Psoas muscle (tissue), 8 donors: ENCODE results near the gene PPP1CC. TPM values are rescaled to one million over a fixed set of nuclear protein-coding genes. Genes with fewer than 3 reads are reported as not detected.

Source experiments
- ATAC-seq, 4 donors: fragments of 200-7000 bp; cut with Tn5 transposase; one replicate each; pipeline ENCODE4 v1.9.1; 2020; ENCODE audit warnings: moderate library complexity in 3 of 4, mild to moderate bottlenecking in 2 of 4
- DNase-seq, 2 donors: peaks; one replicate each; pipeline ENCODE4 v3.0.0-alpha.2; 2020
- H3K27ac ChIP-seq: fragments of 200-600 bp; one replicate; pipeline ENCODE4 v1.8.0; 2022
- H3K27me3 ChIP-seq, 3 donors: fragments of 200-600 bp in 1 of 3; one replicate each; pipeline versions ENCODE4 v1.6.1 to v1.8.0; 2013 to 2022; ENCODE audit warnings: low read length in 2 of 3, mild to moderate bottlenecking in 2 of 3, moderate library complexity in 1 of 3; ENCODE audit not compliant: insufficient read depth in 3 of 3
- H3K36me3 ChIP-seq, 2 donors: fragments of 200-600 bp in 1 of 2; one replicate each; pipeline versions ENCODE4 v1.6.1 to v1.8.0; 2013 to 2022; ENCODE audit warnings: low read depth in 1 of 2, mild to moderate bottlenecking in 1 of 2, moderate library complexity in 1 of 2; ENCODE audit not compliant: insufficient read depth in 1 of 2
- H3K4me1 ChIP-seq: fragments of 200-600 bp; one replicate; pipeline ENCODE4 v1.8.0; 2022
- H3K4me3 ChIP-seq: fragments of 200-600 bp; one replicate; pipeline ENCODE4 v1.8.0; 2022; ENCODE audit warnings: mild to moderate bottlenecking
- H3K9me3 ChIP-seq: fragments of 200-600 bp; one replicate; pipeline ENCODE4 v1.8.0; 2022
- CTCF ChIP-seq: fragments of 200-600 bp; IDR thresholded peaks from one replicate; pipeline ENCODE4 v1.8.0; 2022; ENCODE audit warnings: antibody characterized with exemption
- WGBS, 3 donors: extraction: QIAGEN DNeasy Blood & Tissue Kit; methylation state at CpG; one replicate each; pipeline versions ENCODE4 v1.1.6 to v1.1.7; 2013; 5-methylcytosine and 5-hydroxymethylcytosine counted together
- intact Hi-C, 2 donors: fragments of 100-400 bp; cut with DNase I; formaldehyde crosslinking; loops; one replicate each; pipeline versions ENCODE4 v1.11.0 to v1.14.2; 2022
- polyA plus RNA-seq, 3 donors: library from polyadenylated mRNA; stranded (reverse); fragments of 200-250 nt; gene quantifications; one replicate each; pipeline ENCODE4 v1.2.3, GENCODE V29; 2013
- total RNA-seq, 4 donors: library from RNA; stranded (reverse); fragmentation: NEBNext Ultra II Directional in 2 of 4; extraction: Animal tissue kit (Norgen Biotek cat#: 25700) in 2 of 4; gene quantifications; one replicate each; pipeline versions ENCODE4 v1.2.1 to v1.2.4, GENCODE V29; 2021 to 2023
- donor health status: healthy with polysubstance abuse.
- donor health status: DM: no; HTN: no; CAD: no; lungs with moderate emphysema.
- donor health status: Bipolar disorder and iron deficiency.
- donor health status: healthy.
- donor health status: DM: yes; HTN: yes; CAD: no.
- donor health status: DM: no; HTN: no; CAD: no.
- donor health status: DM: no; HTN: no; CAD: no.
- donor health status: DM: yes; HTN: yes; CAD: no.

The PPP1CC gene
- total and polyA plus RNA-seq, 7 donors: 82.5 to 222 (median 129) TPM

GRCh38 chr12:110785240-110785639 is 42.5 kb upstream of the PPP1CC start:
- Histone ChIP-seq H3K27me3 (no peaks in the 10 kb centered on the region), H3K4me3 (no peak overlapping the region), H3K9me3 (no peaks in the 10 kb centered on the region), H3K4me1 (no peaks in the 10 kb centered on the region), H3K27ac (no peak overlapping the region), H3K36me3 (no peaks in the 10 kb centered on the region)
- intact Hi-C loops: no loop called here
- DNase-seq: no peak
- TF ChIP-seq CTCF: no peak
- ATAC-seq: no peak
- 81 to 84% (median 84%) methylated on average over 7 of the region's 7 CpGs for WGBS, 3 donors

GRCh38 chr12:110782922-110783321 is 40.2 kb upstream of the PPP1CC start:
- intact Hi-C loops: no loop called here
- Histone ChIP-seq H3K4me1 (no peaks in the 10 kb centered on the region), H3K36me3 (no peaks in the 10 kb centered on the region), H3K27ac (no peak overlapping the region), H3K9me3 (no peaks in the 10 kb centered on the region), H3K4me3 (no peak overlapping the region), H3K27me3 (no peaks in the 10 kb centered on the region)
- DNase-seq: no peak
- ATAC-seq: no peak
- 81 to 86% (median 84%) methylated on average over 8 of the region's 8 CpGs for WGBS, 3 donors
- no peak for TF ChIP-seq CTCF

GRCh38 chr12:110782094-110782493 is 39.4 kb upstream of the PPP1CC start:
- Histone ChIP-seq H3K4me1 (no peaks in the 10 kb centered on the region), H3K9me3 (no peaks in the 10 kb centered on the region), H3K4me3 (no peak overlapping the region), H3K27me3 (no peaks in the 10 kb centered on the region), H3K36me3 (no peaks in the 10 kb centered on the region), H3K27ac (no peak overlapping the region)
- 64 to 74% (median 72%) methylated on average over 4 of the region's 4 CpGs for WGBS, 3 donors
- ATAC-seq (no peak), DNase-seq (no peak)
- no peak for TF ChIP-seq CTCF
- intact Hi-C loops: no loop called here

- no peaks in the 10 kb centered on the region for H3K4me1 ChIP-seq
- no peaks in the 10 kb centered on the region for H3K9me3 ChIP-seq
- no peaks in the 10 kb centered on the region for H3K36me3 ChIP-seq
- H3K27ac ChIP-seq: no peak overlapping the region
- ATAC-seq (no peak), DNase-seq (no peak)
- no peaks in the 10 kb centered on the region for H3K27me3 ChIP-seq
- TF ChIP-seq CTCF: no peak
- intact Hi-C loops: no loop called here
- H3K4me3 ChIP-seq: no peak overlapping the region
- 66 to 83% (median 77%) methylated on average over 4 of the region's 4 CpGs for WGBS, 3 donors
These were observed 37.8 kb upstream of the PPP1CC start for GRCh38 chr12:110780448-110780847.

- WGBS, 3 donors: 54 to 63% (median 62%) methylated on average over 7 of the region's 7 CpGs
These were observed 36.3 kb upstream of the PPP1CC start for GRCh38 chr12:110778833-110779577.

More at GRCh38 chr12:110778833-110779577, 36.3 kb upstream of the PPP1CC start:
- H3K36me3 ChIP-seq: no peaks in the 10 kb centered on the region
- no peak for TF ChIP-seq CTCF
- H3K27ac ChIP-seq: no peak overlapping the region
- DNase-seq: no peak
- ATAC-seq: no peak
- H3K4me3 ChIP-seq: no peak overlapping the region
- H3K4me1 ChIP-seq: no peaks in the 10 kb centered on the region
- no peaks in the 10 kb centered on the region for H3K27me3 ChIP-seq
- H3K9me3 ChIP-seq: no peaks in the 10 kb centered on the region
- intact Hi-C loops: no loop called here
